ENCODE results near the gene JPH3.

- TF ChIP-seq EZH2phosphoT487 (IDR thresholded peaks at IDR 0.05; ENCODE audit: insufficient read depth, low read depth) = no peak
- TF ChIP-seq EZH2 (IDR thresholded peaks at IDR 0.05; ENCODE audit: insufficient read depth, poor library complexity, severe bottlenecking) = no peak
These were observed 5.6 kb downstream of the JPH3 start for GRCh38 chr16:87607871-87608270.
